GM18873 (cell line): ENCODE data around the gene SLC26A1.

Source experiments
- ATAC-seq: cut with Tn5 transposase; IDR thresholded peaks from one replicate; pipeline ENCODE4 v1.9.1; 2021; ENCODE audit warnings: mild to moderate bottlenecking, moderate library complexity, moderate number of reproducible peaks; ENCODE audit not compliant: unreplicated experiment, low FRiP score

Gene SLC26A1

DNA sequence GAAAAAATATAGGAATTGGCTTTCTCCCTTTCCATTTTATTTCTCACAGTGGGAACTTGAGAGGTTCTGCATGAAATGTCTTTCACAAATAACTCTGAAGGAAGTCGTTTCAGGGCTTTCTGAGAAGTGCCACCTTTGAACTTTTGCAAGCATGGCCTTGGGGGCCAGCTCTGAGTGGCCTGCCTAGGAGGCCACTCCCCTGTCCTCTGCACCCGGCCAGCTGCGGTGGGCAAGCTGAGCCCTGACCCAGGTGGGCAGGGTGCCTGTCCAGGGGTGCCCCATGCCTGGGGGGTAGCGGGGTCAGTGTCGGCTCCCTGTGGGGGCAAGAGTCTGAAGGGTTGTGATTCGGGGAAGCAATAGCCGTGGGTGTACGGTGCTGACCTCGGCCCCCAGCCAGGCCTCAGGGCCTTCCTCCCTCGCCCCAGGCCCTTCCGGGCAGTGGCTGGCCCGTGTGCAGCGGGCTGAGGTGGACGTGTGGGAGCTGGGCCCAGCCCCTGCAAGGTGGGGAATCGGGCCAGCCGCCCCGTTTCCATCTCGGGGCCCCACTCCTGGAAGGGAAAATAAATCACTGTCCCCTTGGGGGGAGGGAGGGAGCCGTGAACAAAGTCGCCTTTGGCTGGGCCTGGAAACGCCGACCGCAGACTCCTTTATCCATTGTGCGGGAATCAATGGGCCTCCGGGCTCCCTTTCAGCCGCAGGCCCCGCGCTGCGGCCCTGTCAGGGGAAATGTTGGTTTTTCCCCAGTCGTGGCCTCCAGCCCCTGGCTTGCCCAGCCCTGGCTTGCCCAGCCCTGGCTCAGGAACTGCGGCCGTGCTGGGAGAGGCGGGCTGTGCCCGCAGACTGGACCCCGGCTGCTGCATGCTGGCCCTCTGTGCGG is 21.3 kb upstream of the SLC26A1 start:
- ATAC-seq, result no peak

- ATAC-seq, result no peak
Measured at GRCh38 chr4:1013225-1014073, 20.2 kb upstream of the SLC26A1 start.

DNA sequence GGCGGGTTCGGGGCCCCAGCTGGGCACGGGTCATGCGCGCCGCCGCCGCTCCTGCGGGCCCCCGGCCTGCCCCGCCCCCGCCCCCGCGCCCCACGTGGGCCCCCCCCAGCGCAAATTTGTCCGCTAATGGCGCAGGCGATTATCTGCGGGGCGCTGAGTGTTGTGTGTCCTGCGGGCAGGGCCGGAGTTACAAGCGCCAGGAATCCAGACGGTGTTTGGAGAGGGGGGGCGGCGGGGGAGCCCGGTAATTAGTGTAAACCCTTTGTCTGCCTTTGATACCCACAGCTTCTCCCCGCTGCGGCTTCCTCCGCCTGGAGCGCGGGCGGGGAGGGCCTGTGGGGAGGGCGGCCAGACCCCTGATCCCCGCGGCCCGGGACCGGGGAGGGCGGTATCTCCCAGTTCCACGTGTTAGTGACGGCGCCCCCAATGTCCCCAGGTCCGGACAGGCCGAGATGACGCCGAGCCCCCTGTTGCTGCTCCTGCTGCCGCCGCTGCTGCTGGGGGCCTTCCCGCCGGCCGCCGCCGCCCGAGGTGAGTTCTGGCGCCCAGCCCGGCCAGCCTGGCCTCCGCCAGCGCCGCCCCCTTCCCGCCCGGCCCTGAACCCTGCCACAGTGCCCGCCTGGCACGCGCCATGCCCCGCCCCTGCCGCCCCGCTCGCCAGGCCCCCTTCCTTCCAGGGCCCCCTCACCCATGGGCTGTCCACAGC is 19.0 kb upstream of the SLC26A1 start:
- ATAC-seq, result no peak

DNA sequence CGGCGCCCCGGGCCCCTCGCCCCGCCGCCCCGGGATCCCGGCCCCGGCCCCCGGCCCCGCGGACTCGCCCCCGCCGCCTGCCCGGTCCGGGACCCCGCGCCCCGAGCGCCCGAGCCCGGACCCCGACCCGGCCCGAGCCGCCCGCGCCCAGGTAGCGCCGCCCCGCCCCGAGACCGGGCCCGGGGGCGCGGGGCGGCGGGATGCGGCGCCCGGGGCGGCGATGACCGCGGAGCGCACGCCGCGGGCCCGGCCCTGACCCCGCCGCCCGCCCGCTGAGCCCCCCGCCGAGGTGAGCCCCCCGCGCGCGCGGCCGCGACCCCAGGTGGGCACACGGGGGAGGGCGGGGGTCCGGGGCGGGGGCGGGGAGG is 18.4 kb upstream of the SLC26A1 start:
- no peak for ATAC-seq

GRCh38 chr4:1011022-1011665 is 17.9 kb upstream of the SLC26A1 start, which contains the start of gene FGFRL1:
TSS of gene FGFRL1 (plus strand) at chr4:1011626. CDS start at chr4:1012486, 860 bp downstream.
- ATAC-seq, result no peak

DNA sequence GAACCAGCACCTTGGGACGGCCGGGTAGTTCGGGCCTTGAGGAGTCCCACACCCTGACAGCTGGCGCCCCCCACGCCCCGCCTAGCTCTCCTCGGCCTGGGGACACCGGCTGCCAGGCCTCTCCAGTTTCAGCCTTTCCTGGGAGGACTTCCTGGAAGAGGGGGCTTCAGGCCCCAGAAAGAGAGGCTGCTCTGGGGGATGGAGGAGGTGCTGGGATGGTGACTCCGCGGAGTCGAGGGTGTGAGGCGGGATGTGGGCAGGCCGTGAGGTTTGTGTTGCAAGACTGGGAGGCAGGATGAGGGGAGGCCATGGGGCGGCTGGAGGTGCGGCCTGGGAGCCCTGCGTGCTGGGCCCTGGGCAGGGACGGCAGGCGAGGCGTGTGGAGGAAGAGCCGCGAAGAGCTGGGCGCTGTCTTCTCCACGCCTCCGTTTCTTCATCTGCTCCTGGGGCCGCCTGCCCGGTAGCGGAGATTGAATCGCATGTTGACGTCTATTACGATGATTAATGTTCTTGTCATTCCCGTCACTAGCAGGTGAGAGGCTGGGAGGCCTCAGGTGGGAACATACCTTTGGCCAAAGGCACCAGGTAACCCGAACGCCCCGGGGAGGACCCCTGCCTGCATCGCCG is 17.3 kb upstream of the SLC26A1 start:
- no peak for ATAC-seq

DNA sequence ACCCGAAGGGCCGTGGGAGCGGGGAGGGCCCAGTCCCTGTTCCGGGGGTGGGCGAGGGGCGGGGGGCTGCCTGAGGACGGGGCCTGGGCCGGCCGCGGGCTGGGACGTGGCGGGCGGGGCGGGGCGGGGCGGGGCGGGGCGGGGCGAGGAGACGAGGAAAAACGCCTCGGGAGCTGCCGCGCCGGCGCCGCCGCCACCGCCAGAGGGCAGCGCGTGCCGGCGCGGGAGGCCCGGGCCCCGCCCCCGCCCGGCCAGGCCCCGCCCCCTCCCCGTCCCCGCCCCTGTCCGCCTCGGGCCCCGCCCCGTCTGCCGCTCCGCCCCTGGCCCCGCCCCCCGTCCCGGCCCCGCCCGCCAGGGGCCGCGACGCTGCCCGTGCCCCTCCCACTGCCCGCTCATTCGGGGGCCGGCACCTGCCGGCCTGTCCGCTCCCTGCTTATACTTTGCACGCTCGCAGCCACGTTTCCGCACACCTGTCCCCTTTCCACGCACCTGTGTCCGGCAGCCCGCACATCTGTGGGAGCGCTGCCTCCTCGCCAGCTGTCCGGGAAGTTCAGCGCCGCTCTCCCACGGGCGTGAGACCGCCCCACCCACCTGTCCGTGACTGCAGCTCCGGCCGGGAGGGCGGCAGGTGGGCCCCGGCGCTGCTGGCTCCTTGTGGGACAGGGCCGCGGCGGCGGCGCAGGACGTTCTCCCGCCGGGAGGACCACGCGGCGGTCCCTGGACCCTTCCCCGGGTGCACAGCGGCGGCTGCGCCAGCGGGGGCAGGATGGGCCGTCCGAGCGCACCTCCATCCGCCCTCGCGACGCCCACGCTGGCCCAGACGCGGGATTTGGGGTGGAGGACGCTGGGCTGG is 16.6 kb upstream of the SLC26A1 start:
- no peak for ATAC-seq

DNA sequence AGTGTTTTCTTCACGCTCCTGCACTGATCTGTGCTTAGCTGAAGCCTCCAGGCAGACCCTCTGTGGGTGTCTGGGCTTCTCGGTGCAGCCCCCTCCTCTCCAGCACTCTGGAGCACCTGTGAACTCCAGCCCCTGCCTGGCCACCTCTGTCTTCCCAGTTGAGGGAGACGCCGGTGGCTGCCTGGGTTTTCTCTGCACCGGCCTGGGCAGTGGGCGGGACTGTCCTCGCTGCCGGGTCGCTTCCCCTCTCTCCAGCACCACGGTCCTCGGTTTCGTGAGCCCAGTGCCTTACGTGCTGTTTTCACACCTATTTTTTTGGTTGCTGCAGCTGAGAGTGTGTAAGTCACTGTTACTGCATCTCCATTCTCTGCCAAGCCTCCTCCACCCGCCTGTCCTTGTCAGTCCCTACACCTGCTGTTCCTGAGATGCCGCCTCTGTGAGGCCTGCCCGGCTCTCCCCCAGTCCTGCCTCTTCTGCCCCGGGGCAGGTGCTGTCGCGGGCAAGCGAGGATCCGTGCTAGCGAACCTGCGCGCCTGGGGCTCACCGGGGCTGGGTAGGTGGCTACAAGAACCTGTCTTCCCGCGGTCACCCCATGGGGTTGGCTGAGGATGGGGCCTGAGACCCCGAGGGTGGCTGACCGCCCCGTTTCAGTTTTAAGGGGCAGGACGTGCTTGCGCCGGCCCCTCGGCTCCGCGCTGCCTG is 15.8 kb upstream of the SLC26A1 start:
- ATAC-seq, result no peak

DNA sequence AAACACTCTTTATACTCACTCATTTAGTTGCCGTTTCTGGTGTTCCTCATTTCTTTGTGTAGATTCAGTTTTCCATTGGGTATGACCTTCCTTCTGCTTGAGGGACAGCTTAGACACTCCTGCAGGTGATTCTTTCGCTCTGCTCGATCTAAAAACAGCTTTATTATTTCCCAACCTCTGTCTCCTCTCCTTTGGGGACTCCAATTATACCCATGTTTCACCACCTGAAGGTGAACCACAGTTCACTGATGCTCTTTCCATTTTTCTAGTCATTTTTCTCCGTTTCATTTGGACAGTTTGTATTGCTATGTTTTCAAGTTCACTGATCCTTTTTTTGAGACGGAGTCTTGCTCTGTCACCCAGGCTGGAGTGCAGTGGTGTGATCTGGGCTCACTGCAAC is 13.7 kb upstream of the SLC26A1 start:
- ATAC-seq, result no peak

DNA sequence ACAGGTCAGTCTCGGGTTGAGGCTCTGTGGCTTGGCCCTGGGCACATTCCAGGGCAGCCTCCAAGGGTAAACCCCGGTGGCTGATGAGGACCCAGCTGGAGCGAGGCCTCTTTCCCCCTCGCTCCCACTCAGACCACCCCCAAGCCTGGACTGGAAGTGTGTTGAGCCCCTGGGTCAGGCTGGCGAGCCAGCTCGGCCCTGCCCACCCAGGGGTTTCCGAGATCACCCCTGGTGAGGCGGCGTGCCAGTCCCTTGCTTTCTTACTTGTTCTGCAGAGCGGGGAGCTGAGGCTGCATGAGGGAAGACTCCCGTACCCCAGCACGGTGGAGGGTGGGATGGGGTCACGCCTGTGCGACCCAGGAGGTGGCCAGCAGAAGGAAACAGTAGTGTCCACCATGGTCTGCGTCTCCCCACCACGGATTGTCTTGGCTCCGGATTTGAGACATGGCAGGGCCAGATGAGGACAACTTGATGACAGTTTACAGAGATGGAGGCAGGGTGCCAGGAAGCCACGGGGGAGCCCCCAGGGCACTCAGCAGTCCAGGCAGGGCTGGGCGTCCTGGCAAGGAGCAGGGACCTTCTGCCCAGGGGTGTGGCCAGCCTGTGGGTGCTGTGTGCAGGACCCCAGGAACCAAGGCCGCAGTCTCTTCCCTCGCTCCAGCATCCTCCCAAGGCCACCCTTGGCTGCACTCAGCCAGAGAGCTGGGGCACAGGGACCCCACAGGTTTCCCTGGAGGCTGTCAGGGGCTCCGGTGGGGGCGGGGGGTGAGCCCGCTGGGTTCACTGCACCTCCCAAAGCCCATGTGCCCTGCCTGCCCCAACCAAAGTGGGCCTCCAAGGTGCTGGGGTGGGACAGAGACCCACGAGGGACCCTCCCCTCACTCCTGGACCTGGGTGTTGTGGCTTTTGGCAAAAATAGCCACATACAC is 11.6 kb upstream of the SLC26A1 start:
- no peak for ATAC-seq

GRCh38 chr4:1004071-1004418 is 10.8 kb upstream of the SLC26A1 start:
- no peak for ATAC-seq

DNA sequence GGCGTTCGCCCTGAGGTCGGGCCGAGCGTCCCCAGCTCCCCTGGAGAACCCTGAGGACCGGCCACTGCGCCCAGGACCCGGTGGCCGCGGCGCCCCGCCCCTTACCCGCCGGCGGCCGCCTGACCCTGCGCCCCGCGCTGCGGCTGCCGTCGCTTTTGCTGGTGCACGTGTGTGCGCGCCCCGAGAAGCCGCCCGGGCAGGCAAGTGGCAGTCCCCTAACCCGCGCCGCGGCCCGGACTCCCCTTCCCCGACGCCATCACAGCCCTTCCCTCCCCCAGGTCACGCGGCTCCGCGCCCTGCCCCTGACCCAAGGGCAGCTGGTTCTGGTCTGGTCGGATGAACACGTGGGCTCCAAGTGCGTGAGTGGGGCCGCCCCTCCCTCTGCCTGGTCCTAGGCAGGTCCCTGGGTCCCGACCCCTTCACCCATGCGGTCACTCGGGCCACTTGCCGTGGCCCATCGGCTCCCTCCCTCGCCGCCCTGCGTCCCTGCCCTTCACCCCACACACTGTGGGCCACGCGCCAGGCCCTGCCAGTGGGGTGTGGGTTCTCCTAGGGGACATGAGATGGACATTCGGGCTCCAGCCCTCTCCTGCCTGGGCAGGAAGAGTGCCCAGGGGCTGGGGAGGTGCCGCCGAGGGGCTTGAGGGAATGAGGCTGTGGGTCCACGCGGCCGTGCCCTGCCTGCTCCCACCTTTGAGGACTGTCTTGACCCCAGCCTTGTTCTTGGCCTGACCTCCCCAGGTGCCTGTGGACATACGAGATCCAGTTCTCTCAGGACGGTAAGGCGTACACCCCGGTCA is 10.3 kb upstream of the SLC26A1 start:
- no peak for ATAC-seq

- ATAC-seq, result no peak
Measured at GRCh38 chr4:1002631-1003251, 9.5 kb upstream of the SLC26A1 start.

DNA sequence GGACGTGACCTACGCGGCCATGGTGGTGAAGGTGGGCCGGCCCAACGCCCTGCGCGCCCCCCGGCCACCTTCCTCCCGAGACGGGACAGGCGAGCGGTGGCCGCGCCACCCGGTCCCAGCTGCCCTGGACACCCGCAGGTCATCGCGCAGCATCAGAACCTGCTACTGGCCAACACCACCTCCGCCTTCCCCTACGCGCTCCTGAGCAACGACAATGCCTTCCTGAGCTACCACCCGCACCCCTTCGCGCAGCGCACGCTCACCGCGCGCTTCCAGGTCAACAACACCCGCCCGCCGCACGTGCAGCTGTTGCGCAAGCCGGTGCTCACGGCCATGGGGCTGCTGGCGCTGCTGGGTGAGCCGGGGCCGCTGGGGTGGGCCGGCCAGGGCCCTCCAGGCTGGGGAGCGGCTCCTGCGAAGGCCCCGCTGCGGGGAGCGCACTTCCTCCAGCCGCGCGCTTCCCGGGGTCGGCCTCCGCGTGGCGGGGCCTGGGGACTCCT is 9.0 kb upstream of the SLC26A1 start:
- no peak for ATAC-seq

- ATAC-seq, result no peak
Measured at GRCh38 chr4:1001561-1002130, 8.4 kb upstream of the SLC26A1 start.
